ENCODE measurements around the gene SALL4. TPM values are rescaled to one million over a fixed set of nuclear protein-coding genes. Genes with fewer than 3 reads are reported as not detected.

SALL4 gene
- total and polyA plus RNA-seq, 12 donors, result 0.07 to 1.3 (median 0.34) TPM; not detected in 1

- intact Hi-C loops (cut with DNase I), result loop anchor here in 1 of 2 donors (10.0 kb wide), 1 partner anchor 283 kb away; no protein-coding TSS in a partner anchor
- H3K27me3 ChIP-seq, result peaks cover 35% of the 10 kb centered on the region
- peak overlapping the region in 1 of 4 donors; percentile 55 for H3K4me3 ChIP-seq
- peaks cover 11 to 16% of the 10 kb centered on the region in 2 donors for H3K4me1 ChIP-seq (replicated peaks in 1 of 2)
- TF ChIP-seq POLR2A (IDR thresholded peaks at IDR 0.05) (no peak), CTCF (IDR thresholded peaks at IDR 0.05) (no peak)
- WGBS, 4 donors, result 7 to 17% (median 11%) methylated on average over 7 to 8 of the region's 8 CpGs
- no peaks in the 10 kb centered on the region for H3K36me3 ChIP-seq (replicated peaks in 1 of 2)
- H3K9me3 ChIP-seq (replicated peaks in 1 of 3), result no peaks in the 10 kb centered on the region
- no peak overlapping the region for H3K27ac ChIP-seq
- no peak for DNase-seq
Measured at GRCh38 chr20:51801823-51802123, 548 bp downstream of the SALL4 start.

GRCh38 chr20:51801122-51801822 is 1.0 kb downstream of the SALL4 start:
- H3K27me3 ChIP-seq, result peaks cover 35% of the 10 kb centered on the region
- peak overlapping the region in 1 of 4 donors; percentile 55 for H3K4me3 ChIP-seq
- no peak overlapping the region for H3K27ac ChIP-seq
- H3K4me1 ChIP-seq (replicated peaks in 1 of 2), result peaks cover 11 to 16% of the 10 kb centered on the region in 2 donors
- TF ChIP-seq POLR2A (IDR thresholded peaks at IDR 0.05), result no peak
- TF ChIP-seq CTCF (IDR thresholded peaks at IDR 0.05), result no peak
- H3K9me3 ChIP-seq (replicated peaks in 1 of 3), result no peaks in the 10 kb centered on the region
- 0 to 1% (median 1%) methylated on average over 39 to 59 of the region's 59 CpGs for WGBS, 4 donors
- no peaks in the 10 kb centered on the region for H3K36me3 ChIP-seq (replicated peaks in 1 of 2)
- no peak for DNase-seq
- intact Hi-C loops (cut with DNase I), result loop anchor here in 1 of 2 donors (10.0 kb wide), 1 partner anchor 284 kb away; no protein-coding TSS in a partner anchor

- peak overlapping the region in 1 of 4 donors; percentile 55 for H3K4me3 ChIP-seq
- peaks cover 11 to 16% of the 10 kb centered on the region in 2 donors for H3K4me1 ChIP-seq (replicated peaks in 1 of 2)
- no peak overlapping the region for H3K27ac ChIP-seq
- H3K36me3 ChIP-seq (replicated peaks in 1 of 2), result no peaks in the 10 kb centered on the region
- peak in 1 of 7 donors; percentile 25 for DNase-seq
- TF ChIP-seq POLR2A (IDR thresholded peaks at IDR 0.05) (no peak), CTCF (IDR thresholded peaks at IDR 0.05) (no peak)
- no peaks in the 10 kb centered on the region for H3K9me3 ChIP-seq (replicated peaks in 1 of 3)
- peaks cover 35% of the 10 kb centered on the region for H3K27me3 ChIP-seq
- intact Hi-C loops (cut with DNase I), result loop anchor here in 1 of 2 donors (10.0 kb wide), 1 partner anchor 284 kb away; no protein-coding TSS in a partner anchor
- WGBS, 4 donors, result 0 to 2% (median 1%) methylated on average over 15 to 18 of the region's 18 CpGs
Measured at GRCh38 chr20:51800872-51801121, 1.5 kb downstream of the SALL4 start.

- intact Hi-C loops (cut with DNase I), result loop anchor here in 1 of 2 donors (10.0 kb wide), 1 partner anchor 285 kb away; no protein-coding TSS in a partner anchor
- peak in 6 of 7 donors; percentile 25 to 69 (median 54) for DNase-seq
- H3K4me3 ChIP-seq, result peak overlapping the region in 1 of 4 donors; percentile 55
- no peak overlapping the region for H3K27ac ChIP-seq
- H3K36me3 ChIP-seq (replicated peaks in 1 of 2), result no peaks in the 10 kb centered on the region
- WGBS, 4 donors, result 1 to 5% (median 2%) methylated on average over 16 to 44 of the region's 44 CpGs
- TF ChIP-seq CTCF (IDR thresholded peaks at IDR 0.05) (peak; percentile 36 to 62 (median 58)), POLR2A (IDR thresholded peaks at IDR 0.05) (no peak)
- H3K4me1 ChIP-seq (replicated peaks in 1 of 2), result peaks cover 11 to 16% of the 10 kb centered on the region in 2 donors
- H3K9me3 ChIP-seq (replicated peaks in 1 of 3), result no peaks in the 10 kb centered on the region
- peaks cover 35% of the 10 kb centered on the region for H3K27me3 ChIP-seq
Measured at GRCh38 chr20:51800060-51800871, 2.1 kb downstream of the SALL4 start.

All from adrenal gland (tissue), 12 donors.